HG02885 (cell line): Measurements from ENCODE around the gene ATP9A.
"Not testable (repeated sequence)": the region's sequence is repeated elsewhere in the genome, so short reads cannot be mapped to it uniquely, and the experiment has no call there.

Source experiments
- ATAC-seq: cut with Tn5 transposase; IDR thresholded peaks from one replicate; pipeline ENCODE4 v1.9.1; 2021; ENCODE audit warnings: mild to moderate bottlenecking; ENCODE audit not compliant: unreplicated experiment, poor library complexity

ATP9A gene

GRCh38 chr20:51797357-51798025, 29.3 kb upstream of the ATP9A start:
- no peak for ATAC-seq

- ATAC-seq, result no peak
Measured at GRCh38 chr20:51796340-51796739, 28.1 kb upstream of the ATP9A start.

GRCh38 chr20:51792960-51793359, 24.8 kb upstream of the ATP9A start:
- ATAC-seq, result no peak

- ATAC-seq, result no peak
Measured at GRCh38 chr20:51791626-51792025, 23.4 kb upstream of the ATP9A start.

GRCh38 chr20:51790256-51790655, 22.1 kb upstream of the ATP9A start:
- no peak for ATAC-seq

- ATAC-seq, result no peak
Measured at GRCh38 chr20:51789434-51789833, 21.2 kb upstream of the ATP9A start.

- ATAC-seq, result no peak
Measured at GRCh38 chr20:51788822-51789221, 20.6 kb upstream of the ATP9A start.

- ATAC-seq, result no peak
Measured at GRCh38 chr20:51784299-51784698, 16.1 kb upstream of the ATP9A start.

GRCh38 chr20:51778229-51778759, 10.1 kb upstream of the ATP9A start:
- not testable (repeated sequence) for ATAC-seq

- no peak for ATAC-seq
Measured at GRCh38 chr20:51775241-51775640, 7.1 kb upstream of the ATP9A start.

GRCh38 chr20:51772236-51772635, 4.0 kb upstream of the ATP9A start:
- no peak for ATAC-seq

- no peak for ATAC-seq
Measured at GRCh38 chr20:51769976-51770615, 1.9 kb upstream of the ATP9A start.

GRCh38 chr20:51768759-51769517, 748 bp upstream of the ATP9A start:
- ATAC-seq, result no peak

- ATAC-seq, result peak; percentile 50
Measured at GRCh38 chr20:51766994-51767866, 960 bp downstream of the ATP9A start.

- ATAC-seq, result not testable (repeated sequence)
Measured at GRCh38 chr20:51765381-51765780, 2.8 kb downstream of the ATP9A start.

GRCh38 chr20:51763965-51764602, 4.1 kb downstream of the ATP9A start:
- no peak for ATAC-seq

- no peak for ATAC-seq
Measured at GRCh38 chr20:51760905-51761546, 7.2 kb downstream of the ATP9A start.

- ATAC-seq, result no peak
Measured at GRCh38 chr20:51759769-51760510, 8.2 kb downstream of the ATP9A start.
